DND-41 (cell line): ENCODE data around the gene CALY.

ENCODE experiments used
- EZH2 ChIP-seq: IDR thresholded peaks from 3 replicates; pipeline ENCODE4 v1.6.1; 2012; ENCODE audit warnings: borderline replicate concordance, low read depth, mild to moderate bottlenecking, moderate library complexity, low read length, inconsistent platforms; ENCODE audit not compliant: severe bottlenecking
- TF ChIP-seq, protein P1 (sequence below): IDR thresholded peaks from 2 replicates; pipeline ENCODE4 v1.5.1; 2012; ENCODE audit warnings: borderline replicate concordance, low read length, moderate library complexity, mild to moderate bottlenecking; ENCODE audit not compliant: poor library complexity, severe bottlenecking; ENCODE audit errors: extremely low read depth

DNA sequence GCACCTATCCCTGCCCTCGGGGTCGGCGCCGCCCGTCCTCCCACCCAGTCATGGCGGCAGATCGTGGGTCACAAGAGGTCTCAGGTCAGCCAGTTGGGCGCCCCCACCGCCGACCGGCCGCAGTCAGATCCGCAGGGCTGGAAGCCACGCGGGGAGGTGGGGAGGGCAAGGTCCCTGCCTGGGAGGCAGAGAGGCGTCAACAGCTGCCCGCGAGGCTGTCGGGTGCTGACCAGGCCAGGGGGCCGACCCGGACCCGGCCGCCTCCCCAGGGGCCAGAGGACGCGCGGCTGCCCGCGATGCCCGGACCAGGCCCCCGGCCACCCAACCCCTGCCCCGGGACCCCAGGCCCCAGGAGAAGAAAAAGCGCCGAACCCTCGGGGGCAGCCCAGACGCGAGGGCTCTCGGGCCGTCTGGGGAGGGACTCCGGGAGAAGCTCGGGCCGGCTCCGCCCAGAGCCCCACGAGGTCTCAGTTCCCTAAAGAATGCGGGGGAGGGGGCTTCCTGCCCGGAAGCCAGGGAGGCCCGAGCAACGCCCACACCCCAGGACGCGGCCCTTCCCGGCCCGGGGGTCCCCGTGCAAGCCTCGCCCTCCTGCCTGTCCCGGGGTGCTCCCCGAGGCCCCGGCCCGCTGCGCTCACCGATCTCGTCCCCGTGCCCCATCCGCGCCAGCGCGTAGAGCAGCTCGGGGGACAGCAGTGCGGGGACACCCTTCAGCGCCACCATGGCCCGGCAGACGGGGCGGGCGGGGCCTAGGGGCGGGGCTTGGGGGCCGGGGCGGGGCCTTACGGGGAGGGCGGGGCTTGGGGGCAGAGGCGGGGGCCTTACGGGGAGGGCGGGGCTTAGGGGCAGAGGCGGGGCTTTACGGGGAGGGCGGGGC lies 20.8 kb upstream of the CALY start, which contains the start of gene FUOM:
- TF ChIP-seq, protein P1, sequence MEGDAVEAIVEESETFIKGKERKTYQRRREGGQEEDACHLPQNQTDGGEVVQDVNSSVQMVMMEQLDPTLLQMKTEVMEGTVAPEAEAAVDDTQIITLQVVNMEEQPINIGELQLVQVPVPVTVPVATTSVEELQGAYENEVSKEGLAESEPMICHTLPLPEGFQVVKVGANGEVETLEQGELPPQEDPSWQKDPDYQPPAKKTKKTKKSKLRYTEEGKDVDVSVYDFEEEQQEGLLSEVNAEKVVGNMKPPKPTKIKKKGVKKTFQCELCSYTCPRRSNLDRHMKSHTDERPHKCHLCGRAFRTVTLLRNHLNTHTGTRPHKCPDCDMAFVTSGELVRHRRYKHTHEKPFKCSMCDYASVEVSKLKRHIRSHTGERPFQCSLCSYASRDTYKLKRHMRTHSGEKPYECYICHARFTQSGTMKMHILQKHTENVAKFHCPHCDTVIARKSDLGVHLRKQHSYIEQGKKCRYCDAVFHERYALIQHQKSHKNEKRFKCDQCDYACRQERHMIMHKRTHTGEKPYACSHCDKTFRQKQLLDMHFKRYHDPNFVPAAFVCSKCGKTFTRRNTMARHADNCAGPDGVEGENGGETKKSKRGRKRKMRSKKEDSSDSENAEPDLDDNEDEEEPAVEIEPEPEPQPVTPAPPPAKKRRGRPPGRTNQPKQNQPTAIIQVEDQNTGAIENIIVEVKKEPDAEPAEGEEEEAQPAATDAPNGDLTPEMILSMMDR: no peak
- TF ChIP-seq EZH2: no peak
